HG03439 (cell line): ENCODE results near the gene SLC15A1.

Experiments
- ATAC-seq: cut with Tn5 transposase; IDR thresholded peaks from one replicate; pipeline ENCODE4 v1.9.1; 2021; ENCODE audit warnings: mild to moderate bottlenecking, moderate library complexity; ENCODE audit not compliant: unreplicated experiment

Gene SLC15A1

GRCh38 chr13:98710521-98710920, 42.0 kb downstream of the SLC15A1 start:
- no peak for ATAC-seq

GRCh38 chr13:98707281-98707999, 45.0 kb downstream of the SLC15A1 start:
- no peak for ATAC-seq

DNA sequence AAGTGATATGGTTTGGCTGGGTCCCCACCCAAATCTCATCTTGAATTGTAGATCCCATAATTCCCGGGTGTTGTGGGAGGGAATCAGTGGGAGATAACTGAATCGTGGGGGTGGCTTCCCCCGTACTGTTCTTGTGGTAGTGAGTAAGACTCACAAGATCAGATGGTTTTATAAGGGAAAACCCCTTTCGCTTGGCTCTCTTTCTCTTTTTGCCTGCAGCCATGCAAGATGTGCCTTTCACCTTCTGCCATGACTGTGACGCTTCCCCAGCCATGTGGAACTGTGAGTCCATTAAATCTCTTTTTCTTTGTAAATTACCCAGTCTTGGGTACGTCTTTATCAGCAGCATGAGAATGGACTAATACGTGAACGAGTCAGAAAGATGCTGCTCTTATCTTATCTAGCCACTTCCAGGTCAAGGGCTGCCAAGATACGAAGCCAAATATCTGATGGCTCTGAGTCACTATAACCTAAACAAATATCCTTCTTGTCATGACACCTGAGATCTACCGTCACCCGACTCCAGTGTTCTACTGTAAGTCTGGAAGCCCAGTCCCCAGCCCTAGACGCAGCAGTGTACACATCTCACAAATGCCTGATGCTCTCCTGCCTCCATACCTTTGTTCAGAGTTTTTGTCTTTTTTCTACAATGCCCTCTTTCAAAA, 45.9 kb downstream of the SLC15A1 start:
- no peak for ATAC-seq

GRCh38 chr13:98697791-98698190, 54.7 kb downstream of the SLC15A1 start:
- no peak for ATAC-seq

GRCh38 chr13:98693756-98694155, 58.7 kb downstream of the SLC15A1 start:
- no peak for ATAC-seq

GRCh38 chr13:98691360-98691759, 61.1 kb downstream of the SLC15A1 start:
- ATAC-seq: no peak

DNA sequence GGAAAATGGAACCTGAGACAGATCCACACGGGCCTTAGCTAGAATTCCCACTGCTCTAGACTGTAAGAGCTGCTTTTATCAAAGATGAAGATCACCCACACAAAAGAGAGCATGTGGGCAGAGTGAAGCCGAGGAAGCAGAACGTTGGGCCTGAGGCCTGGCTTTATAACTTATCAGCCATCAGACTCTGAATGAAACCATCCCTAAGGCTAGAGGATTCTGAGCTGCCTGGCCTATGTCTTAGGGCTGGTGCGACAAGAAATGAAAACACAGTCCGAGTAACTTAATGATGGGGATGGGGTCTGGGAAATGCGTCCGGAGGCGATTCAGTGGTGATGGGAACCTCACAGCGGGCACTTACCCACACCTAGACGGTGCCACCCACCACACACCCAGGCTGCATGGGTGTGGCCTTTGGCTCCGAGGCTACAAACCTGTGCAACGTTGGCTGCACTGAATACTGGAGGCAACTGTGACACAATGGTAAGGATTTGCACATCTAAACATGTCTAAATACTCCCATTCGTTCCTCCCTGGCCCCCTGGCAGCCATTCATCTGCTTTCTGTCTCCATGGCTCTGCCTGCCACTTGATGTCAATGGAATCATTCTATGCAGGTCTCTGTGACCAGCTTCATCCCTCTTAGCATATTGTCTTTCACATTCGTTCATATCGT, 62.0 kb downstream of the SLC15A1 start:
- ATAC-seq: no peak

DNA sequence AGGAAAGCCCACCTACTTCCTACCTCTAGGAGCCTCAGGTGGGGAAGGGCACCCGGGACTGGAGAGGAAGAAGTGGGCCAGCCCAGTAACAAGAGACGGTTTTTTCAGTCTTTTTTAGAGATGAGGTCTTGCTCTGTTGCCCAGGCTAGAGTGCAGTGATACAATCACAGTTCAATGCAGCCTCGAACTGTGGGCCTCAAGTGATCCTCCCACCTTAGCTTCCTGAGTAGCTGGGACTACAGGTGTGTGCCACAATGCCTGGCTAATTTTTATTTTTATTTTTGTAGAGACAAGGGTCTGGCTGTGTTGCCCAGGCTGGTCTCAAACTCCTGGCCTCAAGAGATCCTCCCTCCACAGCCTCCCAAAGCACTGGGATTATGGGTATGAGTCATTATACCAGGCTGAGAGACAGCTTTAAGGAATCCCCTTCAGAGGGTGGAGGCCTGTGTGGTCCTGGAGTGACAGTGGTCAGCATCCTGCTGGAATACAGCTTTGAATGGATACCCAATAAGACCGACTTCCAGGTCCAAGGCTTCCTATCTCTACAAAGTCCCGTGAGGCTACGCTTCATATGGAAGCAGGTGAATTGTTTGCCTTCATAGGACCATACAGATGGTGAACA, 63.0 kb downstream of the SLC15A1 start:
- no peak for ATAC-seq

DNA sequence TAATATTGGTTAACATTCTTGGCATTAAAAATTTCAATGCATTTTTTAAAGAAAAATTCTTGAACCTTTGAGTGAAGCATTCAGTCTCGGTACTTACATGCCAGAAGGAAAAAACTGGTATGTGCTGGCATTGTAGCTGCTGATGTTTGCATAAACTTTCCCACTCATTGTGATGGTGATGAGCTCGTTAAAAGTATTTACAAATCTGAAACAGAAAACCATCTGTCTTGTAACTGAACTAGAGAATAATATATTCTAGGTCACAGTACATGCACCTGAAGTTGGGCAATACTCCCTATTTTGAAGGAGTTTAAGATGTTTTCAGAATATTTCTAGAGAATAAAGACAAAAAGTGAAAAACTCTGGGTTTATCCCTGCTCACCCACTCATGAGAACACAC, 64.1 kb downstream of the SLC15A1 start:
- no peak for ATAC-seq

GRCh38 chr13:98687319-98687718, 65.2 kb downstream of the SLC15A1 start:
- no peak for ATAC-seq

DNA sequence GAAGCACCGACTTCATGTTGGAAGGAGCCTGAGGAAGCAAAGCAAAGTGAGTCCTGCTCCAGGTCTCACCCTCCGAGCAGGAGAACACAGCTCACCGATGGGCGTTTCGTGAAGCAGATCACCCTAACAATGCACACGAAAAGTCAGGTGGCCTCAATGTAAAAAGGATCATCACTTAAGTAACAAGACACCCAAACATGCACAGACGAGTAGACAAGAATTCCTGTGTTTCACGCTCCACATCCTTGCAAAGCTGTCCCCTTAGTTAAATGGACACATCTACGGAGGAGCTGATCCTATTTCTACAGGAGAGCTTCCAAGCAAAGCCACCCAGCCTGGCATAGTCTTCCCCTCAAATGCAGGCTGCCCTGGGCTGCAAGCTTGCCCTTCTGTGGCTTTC, 66.2 kb downstream of the SLC15A1 start:
- no peak for ATAC-seq

- no peak for ATAC-seq
Observed at GRCh38 chr13:98685146-98685545, 67.3 kb downstream of the SLC15A1 start.

- ATAC-seq: no peak
Observed at GRCh38 chr13:98681049-98681448, 71.4 kb downstream of the SLC15A1 start.

GRCh38 chr13:98678741-98679140, 73.7 kb downstream of the SLC15A1 start:
- no peak for ATAC-seq

- no peak for ATAC-seq
Observed at GRCh38 chr13:98677398-98677797, 75.1 kb downstream of the SLC15A1 start.

DNA sequence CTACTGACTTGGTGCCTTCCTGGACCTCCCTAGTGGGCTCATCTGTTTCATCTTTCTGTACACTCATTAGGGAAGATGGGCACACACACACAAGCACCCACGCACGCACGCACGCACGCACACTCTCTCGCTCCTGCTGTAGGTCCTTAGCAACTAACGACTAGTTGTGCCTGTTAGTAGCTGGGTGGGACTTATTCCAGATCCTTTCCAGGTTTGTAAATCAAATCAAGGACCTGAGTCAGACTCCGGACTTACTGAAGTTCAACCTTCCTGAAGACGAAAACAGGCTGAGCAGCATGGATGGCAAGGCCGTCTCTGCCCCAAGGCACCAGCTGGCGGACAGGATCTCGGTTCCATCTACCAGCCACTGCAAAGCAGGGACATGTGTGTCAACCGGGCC, 76.2 kb downstream of the SLC15A1 start:
- no peak for ATAC-seq

DNA sequence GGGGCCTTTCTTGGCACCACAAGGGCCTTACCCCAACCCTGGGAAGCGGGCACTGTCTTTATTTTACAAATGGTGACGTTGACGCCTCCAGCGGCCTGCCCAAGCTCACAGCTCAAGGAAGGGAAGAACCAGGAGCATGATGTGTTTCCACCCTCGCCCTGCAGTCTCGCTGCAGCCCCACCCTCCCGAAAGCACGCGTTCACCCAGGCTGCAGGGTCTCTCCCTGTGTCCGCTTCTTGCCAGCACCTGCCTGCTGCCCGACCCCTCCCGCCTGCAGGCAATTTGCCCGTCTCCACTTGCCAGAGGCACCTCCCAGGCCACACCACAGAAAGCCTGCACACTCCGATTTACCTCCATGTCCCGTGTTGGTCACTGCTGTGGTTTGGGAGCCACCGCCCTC, 76.6 kb downstream of the SLC15A1 start:
- no peak for ATAC-seq

GRCh38 chr13:98675066-98675465, 77.4 kb downstream of the SLC15A1 start:
- no peak for ATAC-seq

GRCh38 chr13:98672947-98673613, 79.4 kb downstream of the SLC15A1 start:
- ATAC-seq: peak; percentile 81

DNA sequence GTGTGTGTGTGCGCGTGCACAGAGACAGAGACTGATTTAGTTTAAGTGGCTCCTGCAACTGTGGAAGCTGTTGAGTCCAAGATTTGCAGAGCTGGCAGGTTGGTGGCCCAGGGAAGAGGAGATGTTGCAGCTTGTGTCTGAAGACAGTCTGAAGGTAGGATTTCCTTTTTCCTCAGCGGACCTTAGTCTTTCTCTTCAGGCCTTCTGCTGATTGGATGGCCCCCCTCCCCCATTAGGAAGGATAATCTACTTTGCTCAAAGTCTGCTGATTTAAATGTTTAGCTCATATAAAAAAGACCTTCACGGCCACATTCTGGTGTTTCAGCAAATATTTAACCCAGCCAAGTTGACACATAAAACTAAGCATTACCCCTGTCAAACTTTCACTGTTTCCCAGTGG, 84.3 kb downstream of the SLC15A1 start:
- ATAC-seq: no peak

DNA sequence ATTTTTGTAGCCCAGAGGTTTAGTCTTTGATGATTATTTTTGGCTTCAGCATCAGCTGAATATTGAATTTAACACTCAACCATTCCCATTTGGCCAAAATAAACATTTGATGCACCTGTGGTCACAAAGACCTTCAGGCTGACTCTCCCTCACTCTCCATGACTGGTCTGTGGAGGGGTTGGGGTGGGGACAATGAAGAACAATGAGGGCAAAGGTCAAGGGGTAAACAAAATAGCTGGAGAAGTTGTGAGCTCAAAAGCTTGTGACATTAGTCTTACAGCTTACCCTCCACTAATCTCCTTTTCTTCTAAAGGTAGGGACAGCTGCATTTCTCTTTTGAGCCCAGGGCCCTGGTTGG, 86.9 kb downstream of the SLC15A1 start:
- ATAC-seq: no peak
